NCI-H187 (cell line): ENCODE measurements around the gene PBXIP1.

Experiments used
- DNase-seq, 2 experiments: peaks; one replicate each; lab custom pipeline; 2025; lab: John Stamatoyannopoulos, UW

The PBXIP1 gene

DNA sequence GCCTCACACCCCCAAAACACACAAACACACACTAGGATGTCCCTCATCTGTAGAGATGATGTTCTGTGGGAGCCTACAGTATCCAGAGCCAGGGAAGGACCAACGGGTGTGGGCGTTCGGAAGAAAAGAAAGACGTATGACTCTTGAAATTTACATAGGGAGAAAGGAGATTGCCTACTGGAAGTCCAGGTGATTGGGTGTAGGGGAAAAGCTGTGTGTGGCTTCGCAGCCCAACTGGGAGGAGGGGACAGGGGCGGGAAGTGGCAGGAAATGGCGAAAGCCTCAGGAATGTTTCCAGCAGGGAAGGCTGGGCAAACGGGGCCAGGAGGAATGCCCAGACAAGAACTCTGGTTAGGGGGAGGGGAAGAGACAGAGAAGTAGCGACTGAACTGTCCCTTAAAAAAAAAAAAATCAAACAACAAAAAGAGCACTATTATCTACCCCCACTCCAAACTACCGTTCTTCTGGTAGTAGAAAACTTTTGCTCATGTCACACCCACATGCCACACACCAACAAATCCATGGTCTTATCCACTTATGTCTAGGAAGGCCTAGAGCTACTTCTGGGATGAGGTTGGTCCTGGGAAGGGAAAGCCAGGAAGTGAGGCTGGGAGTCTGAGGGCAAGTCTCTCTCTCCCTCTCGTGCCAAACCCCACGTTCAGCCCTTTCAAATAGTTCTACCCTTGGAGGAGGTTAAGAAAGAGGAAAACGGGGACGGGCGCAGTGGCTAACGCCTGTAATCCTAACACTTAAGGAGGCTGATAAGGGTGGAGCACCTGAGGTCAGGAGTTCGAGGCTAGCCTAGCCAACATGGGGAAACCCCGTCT, 16.8 kb upstream of the PBXIP1 start:
- no peak for DNase-seq

DNA sequence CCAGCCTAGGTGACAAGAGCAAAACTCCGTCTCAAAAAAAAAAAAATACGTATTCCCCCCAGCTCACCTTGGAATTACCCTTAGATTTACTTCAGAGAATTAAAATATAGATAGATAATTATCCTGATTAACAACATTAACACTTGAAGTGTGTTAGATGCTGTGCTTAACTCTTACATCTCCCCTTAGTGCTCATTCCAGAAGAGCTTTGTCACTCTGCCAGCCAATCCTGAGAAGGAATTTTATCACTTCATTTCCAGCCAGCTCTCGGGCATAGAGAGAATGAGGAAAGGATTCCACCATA, 16.3 kb upstream of the PBXIP1 start:
- no peak for DNase-seq

- DNase-seq: no peak
Measured at GRCh38 chr1:154971341-154971998, 15.6 kb upstream of the PBXIP1 start.

DNA sequence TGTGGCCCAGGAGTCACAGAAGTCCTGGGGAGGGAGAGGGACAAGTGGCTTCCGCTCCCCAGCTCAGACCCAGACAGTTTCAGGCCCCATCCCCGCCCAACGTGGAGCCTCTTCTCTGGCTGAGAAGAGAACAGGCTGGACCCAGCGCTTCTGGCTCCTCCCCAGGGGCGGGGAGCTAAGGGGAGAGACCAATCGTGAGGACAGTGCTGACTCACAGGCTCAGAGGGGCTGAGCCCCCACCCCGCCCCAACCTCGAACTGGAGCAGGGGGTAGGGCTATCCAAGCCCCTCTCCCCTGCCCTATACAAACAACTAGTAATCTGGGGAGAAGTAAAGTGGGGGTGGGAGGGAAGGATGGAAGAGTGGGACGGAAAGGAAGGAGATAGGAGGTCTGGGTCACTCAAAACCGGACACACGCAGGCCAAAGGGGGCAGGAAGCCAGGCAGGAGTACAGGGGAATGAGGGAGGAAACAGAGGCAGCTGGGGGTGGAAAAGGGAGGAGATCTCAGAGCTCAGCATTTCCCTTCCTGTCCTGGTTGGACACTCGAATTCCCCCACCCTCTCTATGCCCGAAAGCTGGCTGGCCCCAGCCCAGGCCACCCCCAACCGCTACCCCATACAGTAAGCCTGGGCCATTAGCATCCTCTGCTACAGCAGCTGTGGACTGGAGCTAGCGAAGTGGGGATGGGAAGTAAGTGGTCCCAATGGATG, 14.9 kb upstream of the PBXIP1 start, which contains the start of gene SHC1:
TSS of gene SHC1 (minus strand) at position 117 of the 710 bp plus-strand sequence. CDS start 221 bp downstream, outside the sequence.
- DNase-seq: no peak

DNA sequence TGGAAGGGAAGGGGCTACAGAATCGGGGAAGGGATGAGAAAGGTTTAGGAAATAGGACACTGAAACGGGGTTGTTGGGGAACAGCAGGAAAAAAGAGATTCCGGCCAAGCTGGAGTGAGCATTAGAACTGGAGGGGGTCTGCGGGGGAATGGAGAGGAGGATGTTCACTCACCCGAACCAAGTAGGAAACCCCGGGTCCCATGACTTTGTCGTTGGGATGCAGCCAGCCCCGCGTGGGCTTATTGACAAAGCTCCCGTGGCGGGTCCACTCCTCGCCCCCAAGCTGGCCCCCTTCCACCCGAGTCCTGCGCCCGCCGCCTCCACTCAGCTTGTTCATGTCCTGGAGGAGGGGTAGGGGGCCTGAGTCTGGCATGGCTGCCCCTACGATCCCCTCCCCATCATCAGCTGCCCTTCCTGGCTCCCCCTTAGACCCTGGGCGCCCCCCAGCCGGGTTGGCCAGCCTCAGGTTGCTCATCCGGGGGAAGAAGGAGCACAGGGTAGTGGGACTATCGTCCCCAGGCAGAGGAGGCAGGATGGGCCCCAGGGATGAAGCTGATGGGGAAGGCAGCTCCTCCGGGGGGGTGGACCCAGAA, 14.1 kb upstream of the PBXIP1 start:
- no peak for DNase-seq

GRCh38 chr1:154969246-154969645, 13.3 kb upstream of the PBXIP1 start:
- DNase-seq: no peak

GRCh38 chr1:154968731-154969130, 12.8 kb upstream of the PBXIP1 start:
- no peak for DNase-seq

- DNase-seq: no peak
Measured at GRCh38 chr1:154967331-154967950, 11.5 kb upstream of the PBXIP1 start.

DNA sequence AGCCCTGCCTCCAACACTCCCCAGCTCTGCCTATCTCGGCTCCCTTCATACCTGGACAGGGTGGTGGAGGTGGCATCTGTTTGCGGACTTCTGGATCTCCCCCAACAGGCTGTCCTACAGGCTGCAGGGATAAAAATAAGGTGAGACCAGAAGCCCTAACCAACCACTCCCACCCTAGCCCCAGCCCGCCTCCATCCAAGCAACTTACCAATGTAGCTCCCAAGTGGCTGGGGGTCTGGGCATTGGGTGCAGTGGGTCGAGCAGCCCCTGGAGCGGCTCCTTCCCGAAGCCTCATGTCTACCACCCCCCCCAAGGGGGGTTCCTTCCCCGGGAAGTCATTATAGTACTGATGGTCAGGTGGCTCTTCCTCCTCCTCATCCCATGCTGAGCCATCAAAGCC, 10.2 kb upstream of the PBXIP1 start:
- DNase-seq: no peak

- DNase-seq: no peak
Measured at GRCh38 chr1:154964359-154964758, 8.5 kb upstream of the PBXIP1 start.

- DNase-seq: no peak
Measured at GRCh38 chr1:154963643-154964042, 7.7 kb upstream of the PBXIP1 start.

DNA sequence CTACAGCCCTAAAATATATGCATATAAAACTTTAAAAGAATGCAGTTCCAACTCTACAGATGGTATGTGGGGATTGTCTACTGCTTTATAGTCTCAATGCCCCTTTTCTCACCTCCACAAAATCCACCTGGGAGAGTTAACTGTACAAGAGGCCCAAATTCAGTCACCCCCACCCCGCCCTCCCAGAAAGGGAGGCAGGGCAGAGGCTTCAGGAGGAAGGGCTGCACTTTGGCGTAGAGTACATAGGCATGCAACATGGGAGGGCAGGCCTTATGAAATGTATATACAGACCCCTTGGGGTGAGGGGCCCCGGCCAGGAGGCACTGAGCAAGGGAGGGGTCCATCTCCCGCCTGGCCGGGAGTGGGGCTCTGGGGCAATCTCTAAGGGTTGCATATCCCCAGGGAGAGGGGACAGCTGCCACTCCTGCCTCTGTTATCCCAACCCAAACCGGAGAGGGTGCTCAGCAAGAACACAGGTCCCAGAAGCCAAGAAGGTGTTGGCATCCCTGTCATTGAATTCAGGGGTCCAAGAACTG, 7.0 kb upstream of the PBXIP1 start:
- no peak for DNase-seq

DNA sequence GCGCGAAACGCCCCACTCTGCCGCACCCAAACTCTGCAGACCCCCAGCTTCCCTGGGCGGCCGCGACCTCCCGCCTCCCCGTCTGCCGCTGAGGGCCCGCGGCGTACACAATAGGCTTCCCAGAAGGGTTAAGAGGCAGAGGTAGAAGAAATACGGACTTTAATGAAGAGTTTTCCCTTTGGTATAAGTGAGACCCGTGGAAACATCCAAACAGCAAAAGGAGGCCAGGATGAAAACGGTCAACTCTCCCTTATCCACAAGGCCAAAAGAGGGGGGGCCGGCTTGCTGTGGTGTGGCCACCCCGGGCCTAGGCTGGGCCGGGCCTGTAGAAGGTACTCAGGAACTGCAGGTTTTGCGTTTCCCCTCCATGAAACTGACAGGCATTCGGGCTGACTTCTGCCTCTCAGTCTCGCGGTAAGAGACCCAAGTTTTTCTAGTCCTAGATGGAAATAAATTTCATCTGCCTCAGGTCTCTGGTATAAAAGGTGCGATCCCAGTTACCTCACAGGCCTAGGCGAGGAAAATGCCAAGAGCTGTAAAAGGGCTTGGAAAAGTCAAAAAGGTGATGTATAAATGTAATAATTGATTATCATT, 6.4 kb upstream of the PBXIP1 start:
- DNase-seq: peak in 1 of 2 experiments; percentile 65

GRCh38 chr1:154961207-154962155, 5.6 kb upstream of the PBXIP1 start, which contains the start of gene PYGO2:
Gene PYGO2 (minus strand): TSS chr1:154961782. CDS start chr1:154961576, 206 bp downstream.
- peak; percentile 73 to 93 for DNase-seq

DNA sequence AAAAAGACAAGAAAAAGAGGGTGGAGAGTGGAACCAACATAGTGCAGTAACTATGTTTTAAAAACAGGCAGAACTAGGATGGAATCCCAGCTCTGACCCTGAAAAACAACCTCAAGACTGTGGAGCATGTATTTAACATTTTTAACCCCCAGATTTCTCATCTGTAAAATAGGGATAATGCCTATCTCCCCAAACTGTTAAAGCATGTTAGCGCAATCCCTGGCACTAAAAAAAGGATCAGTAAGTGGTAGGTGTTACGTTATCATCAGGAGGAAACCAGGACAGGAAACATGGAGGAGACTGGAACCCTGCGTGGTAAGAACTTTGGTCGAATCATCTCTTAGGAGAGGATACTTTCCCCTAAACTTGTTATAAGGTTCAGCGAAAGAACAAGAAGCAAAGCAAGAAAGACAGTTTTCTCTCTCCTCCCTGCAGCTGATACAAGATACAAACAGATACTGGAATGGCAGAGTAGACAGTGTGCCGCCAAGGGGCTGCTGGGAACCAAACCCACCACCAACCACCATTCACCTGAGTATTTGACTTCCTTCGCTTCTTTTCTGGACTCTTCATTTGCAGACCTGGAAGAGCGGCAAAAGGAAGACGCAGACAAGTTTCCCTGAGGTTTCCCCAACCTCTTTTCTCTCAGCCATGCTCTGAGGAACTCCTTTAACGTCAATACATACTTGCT, 4.7 kb upstream of the PBXIP1 start:
- DNase-seq: no peak

- DNase-seq: no peak
Measured at GRCh38 chr1:154959426-154959780, 3.5 kb upstream of the PBXIP1 start.

DNA sequence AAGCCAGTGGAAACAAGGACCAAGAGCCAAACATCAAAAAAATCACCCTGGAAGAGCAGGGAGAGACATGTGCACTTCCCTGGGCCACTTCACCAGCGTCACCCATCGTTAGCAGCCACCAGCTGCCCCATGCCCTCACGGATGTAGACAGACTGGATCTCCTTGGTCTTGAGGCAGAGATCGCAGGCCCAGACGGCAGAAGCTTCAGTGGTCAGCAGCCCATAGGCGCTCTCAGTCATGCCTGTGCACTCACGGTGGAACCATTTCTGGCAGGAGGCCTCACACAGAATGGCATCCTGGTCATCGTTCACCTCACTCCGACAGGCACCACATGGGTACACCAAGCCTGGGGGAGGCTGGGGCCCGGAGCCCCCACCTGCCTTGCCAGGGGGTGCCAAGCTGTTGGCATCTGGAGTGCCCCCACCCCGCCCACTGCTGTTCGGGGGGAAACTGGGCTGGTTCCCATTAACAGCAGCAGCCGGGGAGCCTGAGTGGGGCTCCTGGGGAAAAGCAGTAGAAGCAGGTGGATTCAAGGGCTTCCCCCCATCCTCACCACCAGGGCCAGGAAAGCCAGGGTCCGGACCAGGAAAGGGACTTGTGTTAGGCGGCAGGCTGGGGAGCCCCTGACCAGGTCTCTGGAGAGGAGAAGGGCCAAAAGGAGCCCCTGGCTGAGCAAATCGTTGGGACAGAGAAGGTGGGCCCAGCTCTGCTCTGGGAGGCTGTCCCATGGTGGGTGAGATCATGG, 3.0 kb upstream of the PBXIP1 start:
- no peak for DNase-seq

GRCh38 chr1:154958036-154958435, 2.1 kb upstream of the PBXIP1 start:
- DNase-seq: no peak

GRCh38 chr1:154957091-154957657, 1.3 kb upstream of the PBXIP1 start:
- DNase-seq: no peak
